ENCODE results near the gene JCHAIN.
A peak's percentile ranks its signal among the peaks of the same experiment; 100 is the strongest.
"Not testable (repeated sequence)": the region's sequence is repeated elsewhere in the genome, so short reads cannot be mapped to it uniquely, and the experiment has no call there.

The JCHAIN gene

GRCh38 chr4:70666369-70666768 lies at the start of gene JCHAIN:
Gene JCHAIN (minus strand): TSS chr4:70666508. CDS start chr4:70666490, 18 bp downstream.
- DNase-seq (ENCODE audit: low spot score): no peak

DNA sequence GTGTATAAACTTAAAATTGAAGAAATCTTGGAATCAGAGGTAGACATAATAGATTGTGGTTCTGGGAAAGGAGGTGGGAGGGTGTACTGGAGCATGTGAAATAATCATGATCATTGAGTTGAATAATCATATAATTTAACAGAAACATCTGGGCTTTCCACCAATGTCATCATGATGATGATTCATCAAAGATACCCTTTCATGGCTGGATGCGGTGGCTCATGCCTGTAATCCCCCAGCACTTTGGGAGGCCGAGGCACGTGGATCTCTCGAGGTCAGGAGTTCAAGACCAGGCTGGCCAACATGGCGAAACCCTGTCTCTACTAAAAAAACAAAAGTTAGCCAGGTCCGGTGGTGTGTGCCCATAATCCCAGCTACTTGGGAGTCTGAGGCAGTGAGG lies 48.8 kb upstream of the JCHAIN start:
- no peak for DNase-seq (ENCODE audit: low spot score)

DNA sequence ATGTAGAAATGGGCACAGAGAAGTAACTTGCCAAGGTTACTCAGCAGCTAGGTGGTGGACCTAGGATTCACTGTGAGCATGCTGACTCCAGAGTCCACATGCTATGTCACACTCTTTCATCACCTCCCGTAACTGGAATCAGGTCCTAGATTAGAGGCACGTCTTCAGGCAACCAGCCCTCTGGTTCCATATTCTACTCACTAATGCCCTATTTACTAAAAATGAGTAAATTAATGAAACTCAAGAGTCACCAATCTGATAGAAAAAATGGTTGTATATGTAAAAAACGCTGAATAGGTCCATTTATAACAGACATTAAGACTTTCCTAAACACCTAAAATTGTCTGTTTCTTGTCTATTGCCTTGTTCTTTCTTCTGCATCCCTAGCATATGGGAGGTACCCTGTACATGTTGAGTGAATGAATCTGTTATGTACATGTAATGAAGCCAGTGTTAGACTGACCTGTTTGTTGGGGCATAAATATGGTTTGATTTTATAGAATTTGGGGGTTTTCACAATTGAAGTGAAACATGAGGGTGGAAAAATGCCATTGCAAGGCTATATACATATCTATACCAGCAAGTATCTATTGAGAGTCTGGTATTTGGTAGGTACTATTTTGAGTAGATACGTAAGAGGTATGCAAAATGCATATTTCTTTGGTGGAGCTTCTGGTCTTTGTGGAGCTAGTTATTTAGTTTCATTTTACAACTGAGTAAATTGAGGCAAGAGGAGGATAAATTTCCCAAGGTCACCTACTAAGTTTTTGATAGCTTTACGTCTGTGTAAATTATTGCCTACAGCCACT lies 48.0 kb upstream of the JCHAIN start:
- no peak for DNase-seq (ENCODE audit: low spot score)

DNA sequence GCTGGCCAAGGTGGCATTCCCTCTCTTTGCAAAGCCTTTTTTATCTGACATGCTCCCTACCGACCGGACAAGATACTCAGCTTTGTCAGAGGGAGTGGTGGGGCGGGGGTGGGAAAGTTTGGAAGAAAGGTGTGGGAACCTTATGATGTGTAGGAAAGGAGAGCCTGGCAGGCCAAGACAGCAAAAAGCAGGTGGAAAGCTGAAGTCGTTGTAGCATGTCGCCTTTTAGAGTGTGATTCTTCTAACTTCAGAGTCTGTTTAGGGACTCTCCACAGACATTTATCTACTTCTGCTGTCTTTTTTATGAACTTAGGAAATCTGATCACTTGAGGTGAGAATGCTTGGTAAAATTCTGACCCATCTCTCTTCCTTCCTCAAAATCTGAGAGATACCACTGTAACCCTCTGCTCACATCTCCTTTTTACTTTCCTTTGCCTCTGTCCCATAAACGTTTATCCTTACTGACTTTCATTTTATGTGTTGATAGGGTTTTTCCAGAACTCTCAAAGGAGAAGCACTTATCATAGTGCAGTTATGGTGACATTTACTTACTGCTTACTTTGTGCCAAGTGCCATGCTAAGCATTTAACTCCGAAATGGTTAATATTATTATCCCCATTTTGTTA lies 47.3 kb upstream of the JCHAIN start:
- DNase-seq (ENCODE audit: low spot score): no peak

GRCh38 chr4:70712604-70713452 lies 46.5 kb upstream of the JCHAIN start:
- no peak for DNase-seq (ENCODE audit: low spot score)

GRCh38 chr4:70712150-70712549 lies 45.8 kb upstream of the JCHAIN start:
- no peak for DNase-seq (ENCODE audit: low spot score)

DNA sequence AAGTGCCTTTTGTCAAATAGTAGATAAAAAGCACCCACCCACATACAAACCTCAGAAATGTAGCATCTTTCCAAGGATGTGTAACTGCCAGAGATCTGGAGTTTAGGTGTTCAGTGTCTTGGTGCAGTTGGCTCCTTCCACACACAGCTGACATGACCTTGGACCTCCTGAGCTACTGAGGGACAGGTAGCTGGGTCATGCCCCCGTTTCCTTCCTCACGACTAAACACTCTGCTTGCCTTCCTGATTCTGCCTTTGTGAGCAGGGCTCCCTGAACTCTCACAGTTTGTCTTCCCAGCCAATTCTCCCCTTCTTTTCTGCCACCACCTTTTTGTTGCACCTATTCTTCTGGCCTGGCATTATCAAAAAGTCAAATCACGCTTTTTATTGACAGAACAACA lies 45.3 kb upstream of the JCHAIN start:
- no peak for DNase-seq (ENCODE audit: low spot score)

DNA sequence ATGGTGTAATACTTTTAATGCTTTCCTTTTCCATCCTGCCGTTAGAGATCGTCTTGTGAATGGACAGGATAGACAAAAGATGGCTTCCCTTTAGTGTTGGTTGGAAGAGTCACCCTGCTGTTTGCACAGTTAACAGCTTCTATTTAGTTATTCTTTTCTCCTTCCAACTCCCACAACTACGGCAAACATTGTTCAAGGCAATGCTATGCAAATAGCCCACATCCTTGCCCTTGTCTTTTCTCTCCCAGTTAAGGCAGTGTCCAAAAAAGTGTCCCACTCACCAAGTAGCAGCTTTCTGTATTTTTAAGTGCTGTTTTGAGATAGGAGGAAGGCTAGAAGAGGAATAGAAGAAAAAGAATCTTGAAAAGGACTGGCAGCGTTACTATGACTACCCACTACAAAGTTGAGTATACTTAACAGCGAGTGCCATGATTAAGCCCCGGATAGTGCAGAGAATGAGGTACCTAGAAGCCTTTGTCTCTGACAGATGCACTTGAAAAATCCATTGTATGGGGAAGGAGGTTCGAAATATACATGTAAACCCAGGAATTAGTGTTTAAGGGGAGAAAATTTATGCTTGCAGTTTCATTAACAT lies 43.4 kb upstream of the JCHAIN start:
- no peak for DNase-seq (ENCODE audit: low spot score)

- no peak for DNase-seq (ENCODE audit: low spot score)
These were observed 40.2 kb upstream of the JCHAIN start for GRCh38 chr4:70706516-70706915.

- DNase-seq (ENCODE audit: low spot score): no peak
These were observed 39.7 kb upstream of the JCHAIN start for GRCh38 chr4:70706044-70706461.

- peak; percentile 67 for DNase-seq (ENCODE audit: low spot score)
These were observed 39.1 kb upstream of the JCHAIN start for GRCh38 chr4:70705183-70706043.

- DNase-seq (ENCODE audit: low spot score): no peak
These were observed 38.5 kb upstream of the JCHAIN start for GRCh38 chr4:70704931-70705182.

DNA sequence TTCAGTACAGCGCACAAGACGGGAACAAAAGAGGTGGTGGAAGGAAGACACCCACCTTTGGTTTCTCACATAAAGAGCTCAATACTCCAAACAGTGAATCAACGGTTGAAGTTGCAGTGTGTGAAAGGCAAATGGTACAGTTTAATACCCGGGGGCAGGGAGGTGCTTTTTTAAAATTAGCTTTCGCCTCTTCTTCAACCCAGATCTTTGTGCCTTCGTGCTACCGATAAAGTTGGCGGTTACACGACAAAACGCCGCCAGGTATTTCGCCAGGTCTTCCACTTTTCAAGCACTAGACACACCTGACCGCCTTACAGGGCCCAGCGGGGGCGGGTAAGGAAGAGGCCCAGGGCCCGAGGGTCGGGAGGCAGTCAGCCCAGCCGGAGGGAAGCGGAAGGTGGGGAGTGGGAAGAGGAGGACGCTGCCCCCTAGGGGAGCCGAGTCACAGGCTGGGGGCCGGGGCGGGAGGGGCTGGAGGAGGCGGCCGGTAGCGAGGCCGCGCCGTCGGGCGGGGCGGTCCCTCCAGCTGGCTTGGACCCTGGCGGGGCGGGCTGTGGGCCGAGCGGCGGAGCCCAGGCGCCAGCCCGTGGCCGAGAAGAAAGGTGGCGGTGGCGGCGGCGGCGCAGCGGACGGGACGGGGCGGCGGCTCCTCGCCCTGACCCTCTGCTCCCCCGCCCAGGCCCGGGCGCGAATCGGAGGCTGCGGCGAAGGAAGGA lies 38.1 kb upstream of the JCHAIN start:
- peak; percentile 65 for DNase-seq (ENCODE audit: low spot score)

DNA sequence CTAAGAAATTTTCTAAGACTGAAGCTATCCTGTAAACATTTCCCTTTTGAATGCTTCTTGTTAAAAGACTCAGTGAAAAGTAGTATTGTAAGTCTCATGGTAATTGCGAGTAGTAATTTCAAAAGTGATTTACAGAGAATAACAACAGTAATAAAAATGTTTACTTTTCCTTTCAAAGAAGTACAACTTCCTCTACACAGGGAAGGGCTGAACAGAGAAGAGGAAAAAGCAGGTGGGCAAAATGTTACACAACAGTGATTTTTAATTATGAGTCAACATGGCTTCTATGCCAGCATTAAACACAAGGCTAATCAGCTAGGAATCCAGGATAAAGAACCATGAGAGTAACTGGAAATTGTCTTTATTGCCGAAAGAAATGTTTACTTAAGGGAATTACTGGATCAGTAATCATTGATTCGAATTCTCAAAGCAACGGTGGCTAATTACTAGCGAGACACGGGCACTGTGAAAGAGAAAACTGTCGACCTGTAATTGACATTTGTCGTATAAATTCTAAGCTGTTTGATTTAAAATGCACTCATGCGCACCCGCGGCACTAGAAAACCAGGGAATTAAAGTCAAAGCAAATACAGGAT lies 37.4 kb upstream of the JCHAIN start:
- DNase-seq (ENCODE audit: low spot score): peak; percentile 28

DNA sequence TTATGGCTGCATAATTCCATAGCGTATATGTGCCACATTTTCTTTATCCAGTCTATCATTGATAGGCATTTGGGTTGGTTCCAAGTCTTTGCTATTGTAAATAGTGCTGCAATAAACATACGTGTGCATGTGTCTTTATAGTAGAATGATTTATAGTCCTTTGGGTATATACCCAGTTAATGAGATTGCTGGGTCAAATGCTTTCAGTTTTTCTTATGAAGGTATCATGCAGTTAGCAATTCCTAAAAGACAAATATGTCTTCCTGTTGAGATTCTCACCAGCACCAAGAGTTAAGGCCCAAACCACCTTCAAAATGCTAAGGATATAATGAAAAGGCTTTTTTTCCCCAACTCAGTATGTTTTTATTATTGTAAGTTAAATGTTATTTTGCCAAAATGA lies 36.3 kb upstream of the JCHAIN start:
- not testable (repeated sequence) for DNase-seq (ENCODE audit: low spot score)

DNA sequence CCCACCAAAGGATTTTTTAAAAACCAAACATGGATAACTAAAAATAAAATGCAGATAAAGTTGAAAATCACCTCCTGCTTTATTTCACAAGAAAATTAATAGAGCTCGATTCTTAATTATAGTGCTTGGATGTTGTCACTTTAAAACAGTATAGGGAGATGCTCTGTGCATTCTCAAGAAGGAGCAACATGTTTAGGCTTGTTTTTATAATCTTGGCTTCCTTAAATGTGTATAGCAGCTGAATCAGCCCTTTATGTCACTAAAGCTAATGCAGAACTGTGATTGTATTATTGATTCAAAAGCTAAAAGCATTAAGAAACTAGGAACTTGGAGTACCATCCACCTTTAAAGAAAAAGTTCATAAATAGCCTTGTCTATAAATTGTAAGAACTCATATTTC lies 35.0 kb upstream of the JCHAIN start:
- no peak for DNase-seq (ENCODE audit: low spot score)

DNA sequence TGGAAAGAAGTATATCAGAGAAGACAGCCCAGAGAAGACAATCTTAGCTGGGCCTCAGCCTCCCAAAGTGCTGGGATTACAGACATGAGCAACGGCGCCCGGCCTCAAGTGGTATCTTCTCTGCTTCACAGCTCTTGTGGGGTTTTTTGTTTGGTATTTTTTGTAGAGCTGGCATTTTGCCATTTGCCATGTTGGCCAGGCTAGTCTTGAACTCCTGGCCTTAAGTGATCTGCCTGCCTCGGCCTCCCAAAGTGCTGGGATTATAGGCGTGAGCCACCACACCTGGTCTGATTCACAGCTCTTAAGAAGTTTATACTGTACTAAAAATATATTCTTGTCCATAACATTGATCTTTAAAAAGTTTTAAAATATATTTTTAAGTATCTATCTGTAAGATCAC lies 34.4 kb upstream of the JCHAIN start:
- no peak for DNase-seq (ENCODE audit: low spot score)

DNA sequence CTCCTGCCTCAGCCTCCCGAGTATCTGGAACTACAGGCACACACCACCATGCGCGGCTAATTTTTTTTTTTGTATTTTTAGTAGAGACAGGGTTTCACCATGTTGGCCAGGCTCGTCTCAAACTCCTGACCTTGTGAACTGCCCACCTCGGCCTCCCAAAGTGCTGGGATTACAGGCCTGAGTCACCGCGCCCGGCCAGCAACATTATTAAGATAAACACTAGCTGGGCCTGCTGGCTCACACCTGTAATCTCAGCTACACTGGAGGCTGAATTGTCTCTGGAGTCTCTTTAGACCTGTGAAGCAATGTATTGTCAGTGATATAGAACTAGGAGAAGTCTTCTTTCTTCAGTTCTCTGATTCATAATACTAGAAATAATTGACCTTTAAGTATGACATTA lies 32.1 kb upstream of the JCHAIN start:
- not testable (repeated sequence) for DNase-seq (ENCODE audit: low spot score)

DNA sequence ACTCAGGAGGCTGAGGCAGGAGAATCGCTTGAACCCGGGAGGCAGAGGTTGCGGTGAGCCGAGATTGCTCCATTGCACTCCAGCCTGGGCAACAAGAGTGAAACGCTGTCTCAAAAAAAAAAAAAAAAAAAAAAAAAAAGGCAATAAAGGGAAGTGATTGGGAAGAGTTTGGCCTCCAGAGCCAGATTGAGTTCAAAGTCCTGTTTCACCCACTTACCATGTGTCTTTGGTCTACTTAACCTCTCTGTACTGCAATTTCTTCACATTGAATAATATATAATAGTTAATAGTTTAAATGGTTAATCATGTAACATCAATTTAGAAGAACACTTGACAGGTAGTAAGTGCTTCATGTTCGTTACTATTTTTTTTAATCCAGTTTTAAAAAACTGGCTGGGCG lies 28.3 kb upstream of the JCHAIN start:
- DNase-seq (ENCODE audit: low spot score): not testable (repeated sequence)

DNA sequence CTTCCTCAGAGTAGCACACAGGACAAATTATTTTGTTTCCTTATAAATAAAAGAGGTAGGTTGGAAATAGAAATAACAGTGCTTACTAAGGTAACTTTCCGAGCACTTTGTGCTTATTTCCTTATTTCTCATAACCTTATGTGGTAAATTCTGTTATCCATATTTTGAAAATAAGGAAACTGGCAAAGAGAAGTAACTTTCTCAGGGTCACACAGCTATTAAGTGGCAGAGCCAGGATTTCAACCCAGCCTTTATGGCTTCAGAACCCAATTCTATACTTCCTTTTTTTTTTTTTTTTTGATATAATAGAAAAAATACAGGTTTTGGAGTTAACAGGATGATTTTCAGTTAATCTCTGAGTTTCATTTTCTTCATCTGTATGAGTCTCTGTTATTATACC lies 25.4 kb upstream of the JCHAIN start:
- DNase-seq (ENCODE audit: low spot score): no peak

DNA sequence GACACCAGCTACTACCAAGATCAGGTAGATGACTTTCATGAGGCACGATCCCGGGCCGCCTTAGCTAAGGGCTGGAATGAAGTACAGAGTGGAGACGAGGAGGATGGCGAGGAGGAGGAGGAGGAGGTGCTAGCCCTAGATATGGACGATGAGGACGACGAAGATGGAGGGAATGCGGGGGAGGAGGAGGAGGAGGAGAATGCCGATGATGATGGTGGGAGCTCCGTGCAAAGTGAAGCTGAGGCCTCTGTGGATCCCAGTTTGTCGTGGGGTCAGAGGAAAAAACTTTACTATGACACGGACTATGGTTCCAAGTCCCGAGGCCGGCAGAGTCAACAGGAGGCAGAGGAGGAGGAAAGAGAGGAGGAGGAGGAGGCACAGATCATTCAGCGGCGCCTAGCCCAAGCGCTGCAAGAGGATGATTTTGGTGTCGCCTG lies 22.5 kb upstream of the JCHAIN start:
- no peak for DNase-seq (ENCODE audit: low spot score)
